Measurements from ENCODE around the gene TESK2.

The TESK2 gene

GRCh38 chr1:45355683-45356082, 135.3 kb downstream of the TESK2 start:
- Histone ChIP-seq H3K36me3 (ENCODE audit: insufficient read depth) (no peaks in the 10 kb centered on the region), H3K4me1 (ENCODE audit: low read depth, poor library complexity, severe bottlenecking) (no peaks in the 10 kb centered on the region), H3K27me3 (ENCODE audit: insufficient read depth, low read depth) (no peaks in the 10 kb centered on the region), H3K27ac (no peak overlapping the region), H3K9ac (no peak overlapping the region), H3K4me2 (no peak overlapping the region), H4K20me1 (ENCODE audit: insufficient read depth) (no peaks in the 10 kb centered on the region), H3K79me2 (ENCODE audit: insufficient read depth, low read depth) (no peaks in the 10 kb centered on the region), H2AFZ (ENCODE audit: low read depth) (no peak overlapping the region), H3K4me3 (IDR thresholded peaks at IDR 0.05; ENCODE audit: insufficient read depth, low read depth, low read length) (no peak overlapping the region)
- no peak for TF ChIP-seq CTCF (conservative IDR thresholded peaks at IDR 0.05; ENCODE audit: low read depth, low read length)

GRCh38 chr1:45354838-45355237, 136.1 kb downstream of the TESK2 start:
- Histone ChIP-seq H3K36me3 (ENCODE audit: insufficient read depth) (no peaks in the 10 kb centered on the region), H3K4me2 (no peak overlapping the region), H4K20me1 (ENCODE audit: insufficient read depth) (no peaks in the 10 kb centered on the region), H2AFZ (ENCODE audit: low read depth) (no peak overlapping the region), H3K9ac (no peak overlapping the region), H3K4me1 (ENCODE audit: low read depth, poor library complexity, severe bottlenecking) (peaks cover 5% of the 10 kb centered on the region), H3K27ac (no peak overlapping the region), H3K4me3 (IDR thresholded peaks at IDR 0.05; ENCODE audit: insufficient read depth, low read depth, low read length) (no peak overlapping the region), H3K27me3 (ENCODE audit: insufficient read depth, low read depth) (no peaks in the 10 kb centered on the region), H3K79me2 (ENCODE audit: insufficient read depth, low read depth) (no peaks in the 10 kb centered on the region)
- TF ChIP-seq CTCF (conservative IDR thresholded peaks at IDR 0.05; ENCODE audit: low read depth, low read length) = no peak

- no peak overlapping the region for H3K27ac ChIP-seq
Observed at GRCh38 chr1:45353685-45354084, 137.3 kb downstream of the TESK2 start.

GRCh38 chr1:45351508-45351907, 139.5 kb downstream of the TESK2 start:
- H3K4me1 ChIP-seq (ENCODE audit: low read depth, poor library complexity, severe bottlenecking) = peaks cover 18% of the 10 kb centered on the region
- H3K4me2 ChIP-seq = no peak overlapping the region
- H3K79me2 ChIP-seq (ENCODE audit: insufficient read depth, low read depth) = no peaks in the 10 kb centered on the region
- H3K36me3 ChIP-seq (ENCODE audit: insufficient read depth) = no peaks in the 10 kb centered on the region
- H3K27ac ChIP-seq = no peak overlapping the region
- H3K4me3 ChIP-seq (IDR thresholded peaks at IDR 0.05; ENCODE audit: insufficient read depth, low read depth, low read length) = no peak overlapping the region
- no peak overlapping the region for H2AFZ ChIP-seq (ENCODE audit: low read depth)
- no peak for TF ChIP-seq CTCF (conservative IDR thresholded peaks at IDR 0.05; ENCODE audit: low read depth, low read length)
- no peak overlapping the region for H3K9ac ChIP-seq
- no peaks in the 10 kb centered on the region for H3K27me3 ChIP-seq (ENCODE audit: insufficient read depth, low read depth)
- no peaks in the 10 kb centered on the region for H4K20me1 ChIP-seq (ENCODE audit: insufficient read depth)

More at GRCh38 chr1:45353685-45354084, 137.3 kb downstream of the TESK2 start:
- no peaks in the 10 kb centered on the region for H3K36me3 ChIP-seq (ENCODE audit: insufficient read depth)
- no peaks in the 10 kb centered on the region for H3K79me2 ChIP-seq (ENCODE audit: insufficient read depth, low read depth)
- H3K4me2 ChIP-seq = no peak overlapping the region
- no peaks in the 10 kb centered on the region for H3K27me3 ChIP-seq (ENCODE audit: insufficient read depth, low read depth)
- peaks cover 17% of the 10 kb centered on the region for H3K4me1 ChIP-seq (ENCODE audit: low read depth, poor library complexity, severe bottlenecking)
- H4K20me1 ChIP-seq (ENCODE audit: insufficient read depth) = no peaks in the 10 kb centered on the region
- no peak overlapping the region for H3K9ac ChIP-seq
- TF ChIP-seq CTCF (conservative IDR thresholded peaks at IDR 0.05; ENCODE audit: low read depth, low read length) = no peak
- H3K4me3 ChIP-seq (IDR thresholded peaks at IDR 0.05; ENCODE audit: insufficient read depth, low read depth, low read length) = no peak overlapping the region
- no peak overlapping the region for H2AFZ ChIP-seq (ENCODE audit: low read depth)
